Neuronal stem cell (in vitro differentiated cells): ENCODE measurements around the gene ZBTB48.

Experiments used
- DNase-seq: peaks from one replicate; pipeline ENCODE4 v3.0.0-alpha.2; 2013; ENCODE audit warnings: low spot score
- H2AFZ ChIP-seq: one replicate; pipeline ENCODE4 v1.6.1; 2013; ENCODE audit warnings: mild to moderate bottlenecking, low read length, inconsistent platforms
- H2AK5ac ChIP-seq: 2 replicates; pipeline ENCODE4 v1.6.1; 2013; ENCODE audit warnings: low read depth, mild to moderate bottlenecking, inconsistent platforms, low read length, moderate library complexity, mixed read lengths
- H2BK120ac ChIP-seq: 2 replicates; pipeline ENCODE4 v1.6.1; 2013; ENCODE audit warnings: low read depth, mild to moderate bottlenecking, inconsistent platforms, low read length, moderate library complexity, mixed read lengths
- H2BK12ac ChIP-seq: one replicate; pipeline ENCODE4 v1.6.1; 2013; ENCODE audit warnings: low read length, inconsistent platforms
- H2BK15ac ChIP-seq: 2 replicates; pipeline ENCODE4 v1.6.1; 2013; ENCODE audit warnings: mild to moderate bottlenecking, low read length, inconsistent platforms, mixed read lengths
- H2BK5ac ChIP-seq: one replicate; pipeline ENCODE4 v1.6.1; 2013; ENCODE audit warnings: inconsistent platforms, mild to moderate bottlenecking, low read length, moderate library complexity
- H3K14ac ChIP-seq: one replicate; pipeline ENCODE4 v1.6.1; 2013; ENCODE audit warnings: low read length, inconsistent platforms
- H3K18ac ChIP-seq: 2 replicates; pipeline ENCODE4 v1.6.1; 2013; ENCODE audit warnings: low read length, inconsistent platforms
- H3K23ac ChIP-seq: 2 replicates; pipeline ENCODE4 v1.6.1; 2013; ENCODE audit warnings: low read depth, mild to moderate bottlenecking, mixed read lengths, low read length, inconsistent platforms; ENCODE audit not compliant: poor library complexity
- H3K27ac ChIP-seq: replicated peaks from 3 replicates; pipeline ENCODE4 v1.5.1; 2013; ENCODE audit warnings: low read length, inconsistent platforms
- H3K27me3 ChIP-seq, 3 experiments: 2 replicates each; pipeline ENCODE4 v1.6.1; 2013; ENCODE audit warnings: low read length in 3 of 3, mild to moderate bottlenecking in 2 of 3, inconsistent platforms in 1 of 3, low read depth in 1 of 3, mixed read lengths in 1 of 3, moderate library complexity in 1 of 3; ENCODE audit not compliant: control insufficient read depth in 3 of 3, insufficient read depth in 3 of 3
- H3K36me3 ChIP-seq, 2 donors: replicated peaks in 1 of 2; 2 replicates each; pipeline ENCODE4 v1.6.1; 2013; ENCODE audit warnings: low read length in 2 of 2; ENCODE audit not compliant: control insufficient read depth in 2 of 2, insufficient read depth in 2 of 2
- H3K4ac ChIP-seq: 2 replicates; pipeline ENCODE4 v1.6.1; 2013; ENCODE audit warnings: inconsistent platforms, mild to moderate bottlenecking, low read length, moderate library complexity
- H3K4me1 ChIP-seq, 2 donors: 1 replicate in 1 of 2; 2 replicates in 1 of 2; pipeline ENCODE4 v1.6.1; 2013; ENCODE audit warnings: low read length in 2 of 2, low read depth in 1 of 2; ENCODE audit not compliant: control insufficient read depth in 2 of 2, insufficient read depth in 1 of 2
- H3K4me2 ChIP-seq: one replicate; pipeline ENCODE4 v1.6.1; 2013; ENCODE audit warnings: mild to moderate bottlenecking, low read length, inconsistent platforms; ENCODE audit not compliant: insufficient read depth, poor library complexity, severe bottlenecking
- H3K4me3 ChIP-seq, 2 donors: 2 replicates each; pipeline ENCODE4 v1.5.1; 2013; ENCODE audit warnings: low read length in 2 of 2, mild to moderate bottlenecking in 2 of 2, inconsistent platforms in 1 of 2, moderate library complexity in 1 of 2
- H3K79me1 ChIP-seq: one replicate; pipeline ENCODE4 v1.6.1; 2013; ENCODE audit warnings: low read depth, mild to moderate bottlenecking, inconsistent platforms, low read length, moderate library complexity
- H3K9ac ChIP-seq: one replicate; pipeline ENCODE4 v1.6.1; 2013; ENCODE audit warnings: mild to moderate bottlenecking, low read depth, low read length, inconsistent platforms; ENCODE audit not compliant: poor library complexity
- H3K9me3 ChIP-seq, 2 donors: replicated peaks in 1 of 2; 2 replicates each; pipeline versions ENCODE3 to v1.6.1; 2013; ENCODE audit warnings: low read length in 2 of 2, mild to moderate bottlenecking in 2 of 2, inconsistent platforms in 1 of 2, low read depth in 1 of 2, mixed read lengths in 1 of 2, moderate library complexity in 1 of 2; ENCODE audit not compliant: control insufficient read depth in 2 of 2, insufficient read depth in 1 of 2
- H4K8ac ChIP-seq: one replicate; pipeline ENCODE4 v1.6.1; 2013; ENCODE audit warnings: low read depth, mild to moderate bottlenecking, inconsistent platforms, low read length, moderate library complexity
- H4K91ac ChIP-seq: one replicate; pipeline ENCODE4 v1.6.1; 2013; ENCODE audit warnings: low read length, low read depth, mild to moderate bottlenecking, inconsistent platforms; ENCODE audit not compliant: poor library complexity
- WGBS, 2 donors: extraction: QIAGEN DNeasy Blood & Tissue Kit; methylation state at CpG; one replicate each; pipeline ENCODE4 v1.1.7; 2013; ENCODE audit warnings: missing lambda C conversion rate in 2 of 2, mixed read lengths in 1 of 2; ENCODE audit not compliant: insufficient read length in 2 of 2, insufficient replicate concordance in 1 of 2; ENCODE audit errors: extremely low coverage in 2 of 2; 5-methylcytosine and 5-hydroxymethylcytosine counted together

ZBTB48 gene

DNA sequence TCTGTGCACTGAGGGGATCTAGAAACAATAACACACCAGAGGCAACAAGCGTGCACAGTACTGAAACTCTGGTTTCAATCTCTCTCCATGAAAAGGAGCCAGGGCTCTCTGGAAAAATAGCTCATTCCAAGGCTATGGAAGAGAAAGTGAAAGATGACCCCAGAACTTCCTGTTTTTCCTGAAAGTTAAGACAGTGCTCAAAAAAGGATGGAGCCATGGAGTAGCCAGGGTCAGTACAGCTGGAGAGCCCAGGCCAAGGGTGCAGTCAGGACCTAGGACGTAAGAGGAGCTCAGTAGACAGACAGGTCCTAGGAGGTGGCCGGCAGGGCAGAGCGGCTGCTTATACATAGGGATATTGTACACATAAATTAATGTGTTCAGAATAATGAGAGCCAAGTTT lies 44.6 kb upstream of the ZBTB48 start:
- H3K9me3 ChIP-seq, result peaks cover 0 to 2% of the 10 kb centered on the region in 2 donors
- no peak overlapping the region for H3K4ac ChIP-seq
- no peak overlapping the region for H3K9ac ChIP-seq
- no peak overlapping the region for H4K91ac ChIP-seq
- H2BK5ac ChIP-seq, result no peak overlapping the region
- H3K18ac ChIP-seq, result no peak overlapping the region
- H2BK120ac ChIP-seq, result no peak overlapping the region
- no peak overlapping the region for H2BK12ac ChIP-seq
- no peak overlapping the region for H2AFZ ChIP-seq
- H3K4me3 ChIP-seq, result no peak overlapping the region
- H3K4me2 ChIP-seq, result no peak overlapping the region
- peaks cover 2% of the 10 kb centered on the region for H3K79me1 ChIP-seq
- H3K27ac ChIP-seq, result no peak overlapping the region
- H3K23ac ChIP-seq, result no peak overlapping the region
- no peak overlapping the region for H3K14ac ChIP-seq
- no peaks in the 10 kb centered on the region for H3K27me3 ChIP-seq
- no peak overlapping the region for H4K8ac ChIP-seq
- no peak overlapping the region for H2BK15ac ChIP-seq
- H3K36me3 ChIP-seq, result peaks cover 26 to 77% of the 10 kb centered on the region in 2 donors
- DNase-seq, result no peak
- H3K4me1 ChIP-seq, result no peaks in the 10 kb centered on the region
- no peak overlapping the region for H2AK5ac ChIP-seq
- WGBS, 2 donors, result no CpG with 5 or more reads among the region's 4 CpGs

DNA sequence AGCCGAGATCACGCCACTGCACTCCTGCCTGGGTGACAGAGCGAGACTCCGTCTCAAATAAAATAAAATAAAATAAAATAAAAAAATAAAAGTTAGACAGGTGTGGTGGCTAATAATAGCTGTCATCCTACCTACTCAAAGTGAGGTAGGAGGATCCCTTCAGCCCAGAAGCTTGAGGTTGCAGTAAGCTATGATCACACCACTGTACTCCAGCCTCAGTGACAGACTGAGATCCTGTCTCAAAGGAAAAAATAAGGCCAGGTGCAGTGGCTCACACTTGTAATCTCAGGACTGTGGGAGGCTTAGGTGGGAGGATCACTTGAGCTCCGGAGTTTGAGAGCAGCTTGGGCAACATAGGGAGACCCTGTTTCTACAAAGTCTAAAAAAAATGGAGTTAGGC lies 43.5 kb upstream of the ZBTB48 start:
- H3K36me3 ChIP-seq, result peaks cover 20 to 77% of the 10 kb centered on the region in 2 donors
- no peak for DNase-seq
- no peak overlapping the region for H2AK5ac ChIP-seq

DNA sequence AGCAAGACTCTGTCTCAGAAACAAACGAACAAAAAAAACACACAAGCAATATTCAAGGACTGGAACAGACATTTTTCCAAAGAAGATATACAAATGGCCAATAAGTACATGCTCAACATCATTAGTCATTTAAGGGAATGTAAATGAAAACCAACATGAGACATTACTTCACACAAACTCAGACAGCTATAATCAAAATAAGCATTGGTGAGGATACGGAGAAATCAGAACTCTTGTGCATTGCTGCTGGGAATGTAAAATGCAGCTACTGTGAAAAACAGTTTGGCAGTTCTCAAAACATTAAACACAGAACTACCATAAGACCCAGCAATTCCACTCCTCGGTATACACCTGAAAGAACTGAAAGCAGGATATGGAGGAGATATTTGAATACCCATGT lies 40.8 kb upstream of the ZBTB48 start:
- Histone ChIP-seq H4K91ac (no peak overlapping the region), H4K8ac (no peak overlapping the region), H3K23ac (no peak overlapping the region), H3K79me1 (peaks cover 2% of the 10 kb centered on the region), H2BK15ac (no peak overlapping the region), H2AK5ac (no peak overlapping the region), H3K9me3 (no peaks in the 10 kb centered on the region), H3K27me3 (no peaks in the 10 kb centered on the region), H3K14ac (no peak overlapping the region), H3K4me2 (no peak overlapping the region), H3K4me1 (no peaks in the 10 kb centered on the region), H3K9ac (no peak overlapping the region), H3K18ac (no peak overlapping the region), H2BK12ac (no peak overlapping the region), H3K36me3 (peaks cover 7 to 72% of the 10 kb centered on the region in 2 donors), H3K4me3 (no peak overlapping the region), H2BK5ac (no peak overlapping the region), H3K27ac (no peak overlapping the region), H2BK120ac (no peak overlapping the region), H3K4ac (no peak overlapping the region), H2AFZ (no peak overlapping the region)
- WGBS, 2 donors, result no CpG with 5 or more reads among the region's 3 CpGs
- no peak for DNase-seq

More for the DNA sequence above, 43.5 kb upstream of the ZBTB48 start:
- Histone ChIP-seq H2BK15ac (no peak overlapping the region), H2BK5ac (no peak overlapping the region), H3K9ac (no peak overlapping the region), H3K27me3 (no peaks in the 10 kb centered on the region), H3K4me1 (no peaks in the 10 kb centered on the region), H2BK120ac (no peak overlapping the region), H3K9me3 (no peaks in the 10 kb centered on the region), H4K91ac (no peak overlapping the region), H4K8ac (no peak overlapping the region), H3K23ac (no peak overlapping the region), H3K4me2 (no peak overlapping the region), H2BK12ac (no peak overlapping the region), H3K14ac (no peak overlapping the region), H3K79me1 (peaks cover 2% of the 10 kb centered on the region), H3K27ac (no peak overlapping the region), H3K4me3 (no peak overlapping the region), H3K4ac (no peak overlapping the region), H3K18ac (no peak overlapping the region), H2AFZ (no peak overlapping the region)
- WGBS, 2 donors, result no CpG with 5 or more reads among the region's 5 CpGs

DNA sequence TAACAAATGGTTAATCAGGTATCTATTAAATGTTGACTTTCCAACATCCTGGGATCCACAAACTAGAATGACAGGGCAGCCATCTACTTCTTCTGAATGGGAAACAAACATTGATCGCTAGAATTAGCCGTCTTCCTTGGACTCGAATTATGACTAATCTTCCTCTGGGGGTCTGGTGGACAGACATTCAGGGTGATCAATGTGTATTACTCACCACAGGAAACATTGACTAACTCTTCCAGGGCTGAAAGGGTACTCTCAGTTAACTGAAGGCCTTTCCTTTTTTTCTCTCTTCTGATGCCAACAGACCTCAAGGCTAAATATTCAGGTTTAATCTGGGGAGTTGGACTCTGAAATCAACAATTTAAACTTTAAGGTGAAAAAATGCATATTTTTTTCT lies 35.0 kb upstream of the ZBTB48 start:
- Histone ChIP-seq H3K27me3 (no peaks in the 10 kb centered on the region), H3K4me3 (no peak overlapping the region), H2AK5ac (no peak overlapping the region), H3K4ac (no peak overlapping the region), H3K9ac (no peak overlapping the region), H2BK5ac (no peak overlapping the region), H2BK120ac (no peak overlapping the region), H4K8ac (no peak overlapping the region), H3K36me3 (peaks cover 34 to 89% of the 10 kb centered on the region in 2 donors), H2AFZ (no peak overlapping the region), H3K4me2 (no peak overlapping the region), H3K18ac (no peak overlapping the region), H2BK12ac (no peak overlapping the region), H2BK15ac (no peak overlapping the region), H3K14ac (no peak overlapping the region), H3K4me1 (no peaks in the 10 kb centered on the region), H3K23ac (no peak overlapping the region), H3K27ac (no peak overlapping the region), H3K9me3 (no peaks in the 10 kb centered on the region), H4K91ac (no peak overlapping the region), H3K79me1 (no peaks in the 10 kb centered on the region)
- DNase-seq, result no peak
- WGBS, 2 donors, result no CpG with 5 or more reads among the region's 3 CpGs
